HG02943 (cell line): ENCODE data around the gene DAZL.

Source experiments
- ATAC-seq: cut with Tn5 transposase; IDR thresholded peaks from one replicate; pipeline ENCODE4 v1.9.1; 2021; ENCODE audit warnings: mild to moderate bottlenecking, low read depth, moderate library complexity; ENCODE audit not compliant: unreplicated experiment

Gene DAZL

DNA sequence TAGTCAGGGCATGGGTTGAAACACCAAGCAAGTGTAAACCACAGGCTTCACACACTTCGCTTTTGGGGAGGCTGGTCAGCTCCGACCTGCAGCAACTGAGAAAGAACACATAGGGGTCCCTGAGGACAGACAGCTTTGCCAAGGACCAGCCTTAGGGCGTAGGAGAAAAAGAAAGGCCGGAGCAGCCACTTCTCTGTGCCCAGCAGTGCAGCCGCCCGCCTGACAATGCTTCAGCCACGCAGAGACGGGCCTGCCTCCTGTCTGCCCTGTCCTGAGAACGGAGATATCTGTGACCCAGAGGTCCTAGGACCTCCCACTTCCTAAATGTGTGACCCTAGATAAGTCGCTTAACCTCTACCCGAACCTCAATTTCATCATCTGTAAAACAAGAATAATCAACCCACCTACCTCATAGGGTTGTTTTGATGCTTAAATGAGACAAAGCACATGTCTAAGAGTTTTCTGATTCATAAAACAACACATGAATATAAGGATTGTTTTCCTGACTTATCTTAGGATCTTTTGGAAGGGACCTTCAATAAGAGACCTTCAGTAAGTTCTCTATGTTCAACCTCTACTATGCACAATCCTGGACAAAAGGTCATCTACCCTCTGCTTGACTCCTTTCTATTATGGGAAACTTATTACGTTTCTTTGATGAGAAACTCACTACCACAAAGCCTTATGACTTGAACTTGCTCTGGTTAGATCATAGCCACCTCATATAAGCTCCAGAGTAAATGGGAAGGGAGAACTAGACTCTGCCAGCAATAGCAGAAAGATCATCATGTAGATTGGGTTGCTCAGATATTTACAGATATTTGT, 58.8 kb downstream of the DAZL start:
- ATAC-seq = no peak

DNA sequence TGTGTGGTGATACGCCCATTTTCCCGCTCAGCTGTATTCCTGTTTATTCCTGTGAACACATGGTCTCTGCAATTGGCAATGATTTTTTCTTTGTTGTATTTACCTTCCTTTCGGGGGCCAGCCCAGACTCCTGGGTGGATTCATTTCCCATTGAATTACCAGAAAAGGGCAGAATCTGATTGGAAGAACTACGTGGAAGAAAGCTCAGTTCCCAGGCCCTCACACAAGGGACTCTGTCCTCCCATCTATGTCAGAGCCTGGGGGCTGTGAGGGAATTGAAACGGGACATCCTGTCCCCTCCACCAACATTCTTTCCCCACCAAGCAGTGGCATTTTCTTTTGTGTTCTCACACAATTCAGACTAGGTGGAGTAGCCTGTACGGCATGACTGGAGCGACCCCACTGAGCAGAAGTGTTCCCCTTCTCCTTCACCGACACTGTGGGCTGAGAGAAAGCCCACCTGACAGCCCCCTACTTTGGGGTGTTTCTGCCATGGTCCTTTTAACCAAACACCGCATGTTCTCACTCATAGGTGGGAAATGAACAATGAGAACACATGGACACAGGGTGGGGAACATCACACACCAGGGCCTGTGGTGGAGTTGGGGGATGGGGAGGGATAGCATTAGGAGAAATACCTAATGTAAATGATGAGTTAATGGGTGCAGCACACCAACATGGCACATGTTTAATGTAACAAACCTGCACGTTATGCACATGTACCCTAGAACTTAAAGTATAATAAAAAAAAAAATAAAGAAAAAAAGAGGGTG, 59.6 kb downstream of the DAZL start:
- no peak for ATAC-seq

DNA sequence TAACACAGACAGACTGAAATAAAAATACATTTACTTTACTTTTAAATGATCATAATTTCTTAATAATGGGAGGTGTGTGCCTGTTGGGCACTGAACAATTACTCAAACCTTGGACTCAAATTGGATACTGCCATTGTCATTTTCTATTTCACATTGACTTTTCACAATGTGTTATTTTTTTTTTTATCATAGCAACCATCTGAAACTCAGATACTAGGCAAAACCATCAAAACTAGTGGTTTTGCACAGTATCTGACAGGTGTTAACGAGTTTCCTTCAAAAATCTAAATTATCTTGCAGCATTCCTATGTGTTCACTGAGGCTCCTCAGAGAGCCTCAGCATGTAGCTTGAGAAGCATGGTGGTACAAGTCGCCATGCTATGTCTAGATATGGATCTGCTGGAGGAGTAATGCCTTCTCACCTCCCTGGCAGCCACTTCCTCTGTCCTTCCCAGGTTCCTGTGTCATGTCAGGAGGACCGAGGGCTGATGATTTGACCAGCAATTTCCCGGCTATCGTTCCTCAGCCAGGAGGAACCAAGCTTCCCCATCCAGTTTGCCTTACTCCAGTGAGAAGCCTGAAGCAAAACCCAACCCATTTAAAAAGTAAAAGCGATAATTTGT, 61.9 kb downstream of the DAZL start:
- ATAC-seq = no peak

DNA sequence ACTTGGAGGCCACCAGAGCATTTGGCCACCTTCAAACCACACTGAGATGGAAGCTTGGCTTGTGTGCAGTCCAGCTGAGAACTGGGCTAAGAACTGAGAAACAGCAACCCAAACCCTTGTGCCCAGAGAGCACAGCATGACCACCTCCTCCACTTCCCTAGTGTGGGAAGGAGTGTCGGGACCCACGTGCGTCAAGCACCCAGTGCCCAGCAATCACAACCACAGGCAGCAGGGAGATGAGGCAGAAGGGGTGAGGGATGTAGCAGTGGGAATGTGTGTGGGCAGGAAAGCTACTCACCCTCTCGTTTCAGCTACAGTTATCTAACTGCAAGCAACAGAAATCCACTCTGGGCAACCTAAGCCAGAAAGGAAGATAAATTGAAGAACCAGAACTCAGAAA, 66.7 kb downstream of the DAZL start:
- ATAC-seq = no peak

DNA sequence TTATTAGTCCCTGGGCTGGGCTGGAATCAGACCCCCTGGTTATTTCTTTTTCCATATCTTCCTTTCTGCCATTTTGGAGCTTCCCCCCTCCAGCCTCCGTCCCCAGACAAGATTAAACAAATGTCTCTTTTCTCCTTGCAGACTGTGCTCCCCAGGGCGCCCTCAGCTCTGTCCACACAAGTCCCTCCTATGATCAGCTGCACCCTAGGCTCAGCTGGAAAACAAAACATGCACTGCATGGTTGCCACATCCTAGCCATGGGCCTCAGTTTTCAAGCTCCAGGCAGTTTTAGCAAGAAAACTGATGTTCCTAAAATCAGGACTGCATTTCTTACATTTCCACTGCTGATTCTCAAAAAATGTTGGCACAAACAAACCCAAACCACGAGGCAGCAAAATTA, 68.2 kb downstream of the DAZL start:
- no peak for ATAC-seq
